GM19035 (cell line): ENCODE data around the gene CFAP46.
"Not testable (repeated sequence)": the region's sequence is repeated elsewhere in the genome, so short reads cannot be mapped to it uniquely, and the experiment has no call there.

Experiments
- ATAC-seq: cut with Tn5 transposase; IDR thresholded peaks from one replicate; pipeline ENCODE4 v1.9.1; 2021; ENCODE audit not compliant: unreplicated experiment

The CFAP46 gene

DNA sequence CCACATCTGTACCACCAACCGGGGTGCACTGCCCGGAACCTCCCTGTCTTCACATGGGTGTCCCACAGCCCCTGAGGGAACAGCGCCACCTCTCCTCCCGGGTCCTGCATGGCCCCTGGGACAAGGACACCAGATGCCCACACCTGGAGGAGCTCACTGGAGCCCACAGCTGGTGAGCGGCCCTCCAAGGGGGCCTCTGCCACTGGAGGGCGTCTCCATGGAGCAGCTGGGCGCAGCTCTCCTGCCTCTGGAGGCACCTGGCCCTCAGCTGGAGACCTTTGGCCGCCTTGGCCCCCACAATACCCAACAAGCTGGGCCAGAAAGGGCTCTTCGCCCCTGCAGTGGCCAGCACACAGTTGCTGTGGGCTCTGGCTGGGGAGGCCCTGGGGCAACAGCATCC, 149.2 kb downstream of the CFAP46 start:
- ATAC-seq: no peak

- ATAC-seq: no peak
Measured at GRCh38 chr10:132792796-132793195, 149.6 kb downstream of the CFAP46 start.

- not testable (repeated sequence) for ATAC-seq
Measured at GRCh38 chr10:132792099-132792498, 150.3 kb downstream of the CFAP46 start.

DNA sequence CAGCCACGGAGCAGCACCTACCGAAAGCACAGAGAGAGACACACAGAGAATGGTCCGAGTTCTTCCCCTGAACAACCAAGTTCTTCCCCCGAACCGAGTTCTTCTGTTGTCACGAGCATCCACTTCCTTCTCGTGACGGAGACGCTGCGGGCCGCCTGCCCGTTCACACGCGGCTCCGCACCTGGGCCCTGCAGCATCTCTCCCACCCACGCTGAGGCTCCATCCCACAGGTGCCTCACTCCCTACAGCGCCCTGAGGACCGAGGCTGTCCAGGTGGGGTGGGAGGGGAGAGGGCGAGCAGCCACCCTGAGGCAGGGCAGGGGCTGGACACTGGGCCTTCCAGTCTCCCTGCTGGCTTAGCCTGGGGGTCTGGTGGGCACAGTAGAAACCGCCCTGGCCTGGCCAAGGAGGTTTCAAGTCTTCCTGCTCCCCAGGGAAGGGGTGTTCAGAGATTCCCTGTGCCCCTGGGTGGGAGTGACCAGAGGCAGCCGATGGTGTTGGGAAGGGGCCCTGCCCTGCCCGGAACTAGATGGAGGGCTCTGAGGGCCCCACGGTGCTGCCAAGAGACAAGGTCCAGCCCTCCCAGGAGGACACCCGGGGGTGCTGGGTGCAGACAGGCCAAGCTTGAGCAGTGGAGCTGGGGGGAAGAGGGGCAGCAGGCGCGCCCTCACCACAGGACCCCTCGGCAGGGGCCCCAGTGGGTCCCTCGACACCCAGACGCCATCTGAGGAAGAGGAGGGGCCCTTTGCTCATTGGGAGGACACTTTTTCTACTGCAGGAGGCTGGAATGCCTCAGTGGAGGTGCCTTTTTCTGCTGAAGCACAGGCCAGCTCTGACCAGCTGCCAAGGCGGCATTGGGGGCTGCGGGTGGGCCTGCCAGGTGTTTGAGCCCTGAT, 151.2 kb downstream of the CFAP46 start:
- ATAC-seq: no peak

- no peak for ATAC-seq
Measured at GRCh38 chr10:132790470-132790869, 151.9 kb downstream of the CFAP46 start.

DNA sequence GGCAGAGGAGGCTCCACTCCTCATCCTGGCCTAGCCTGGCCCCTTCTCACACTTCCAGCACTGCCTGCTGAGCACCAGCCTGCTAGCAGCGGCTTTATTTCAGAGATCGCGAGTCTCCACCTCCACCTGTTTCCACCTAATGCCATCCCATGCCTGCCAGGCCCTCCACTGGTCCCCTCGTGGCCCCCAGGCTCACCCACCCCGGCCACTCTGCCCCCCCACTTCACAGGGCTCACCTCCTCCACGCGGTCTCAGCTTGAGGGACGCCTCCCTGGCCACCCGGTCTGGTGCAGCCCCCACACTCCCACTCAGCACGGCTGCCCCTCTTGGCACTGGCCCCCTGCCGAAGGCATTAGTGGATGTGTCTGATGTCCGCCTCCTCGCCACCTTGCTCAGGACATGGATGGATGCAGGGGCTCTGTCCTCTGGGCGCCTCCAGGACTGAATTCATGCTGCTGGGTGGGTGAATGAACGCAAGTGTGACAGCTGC, 152.7 kb downstream of the CFAP46 start:
- ATAC-seq: no peak

- ATAC-seq: no peak
Measured at GRCh38 chr10:132788831-132789219, 153.5 kb downstream of the CFAP46 start.

DNA sequence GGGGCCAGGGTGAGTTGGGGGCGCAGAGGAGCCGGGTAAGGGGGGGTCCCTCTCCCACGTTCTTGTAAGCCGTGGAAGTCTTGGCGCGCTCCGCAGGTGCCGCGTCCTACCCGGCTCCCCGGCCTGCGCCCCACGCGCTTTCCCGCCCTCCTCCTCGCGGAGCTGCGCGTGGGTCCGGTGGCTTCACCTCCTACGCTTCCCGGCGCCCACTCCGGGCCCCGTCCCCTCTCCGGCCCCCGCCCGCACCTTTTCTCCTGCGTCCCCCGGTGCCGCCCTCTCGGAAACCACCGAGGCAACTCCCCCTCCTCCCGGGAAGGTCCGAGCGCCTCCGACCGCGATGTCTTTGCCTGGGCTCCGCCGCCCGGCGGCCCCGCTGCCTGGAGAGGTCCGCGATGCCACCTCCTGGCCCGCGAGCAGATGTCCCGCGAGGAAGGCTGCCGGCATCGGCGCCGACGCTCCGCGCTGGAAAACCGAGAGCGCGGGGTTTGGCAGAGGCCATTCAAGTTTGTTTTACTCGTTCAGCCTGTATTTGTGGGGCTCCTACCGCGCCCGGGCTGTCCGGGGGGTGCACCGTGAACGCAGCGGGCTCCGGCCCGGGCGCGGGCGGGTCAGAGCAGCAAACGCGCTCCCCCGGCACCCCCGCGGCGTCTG, 154.1 kb downstream of the CFAP46 start:
- ATAC-seq: no peak

- no peak for ATAC-seq
Measured at GRCh38 chr10:132787495-132788179, 154.7 kb downstream of the CFAP46 start.

GRCh38 chr10:132786884-132787494, 155.4 kb downstream of the CFAP46 start:
- no peak for ATAC-seq

GRCh38 chr10:132786476-132786883, 155.9 kb downstream of the CFAP46 start:
- no peak for ATAC-seq

DNA sequence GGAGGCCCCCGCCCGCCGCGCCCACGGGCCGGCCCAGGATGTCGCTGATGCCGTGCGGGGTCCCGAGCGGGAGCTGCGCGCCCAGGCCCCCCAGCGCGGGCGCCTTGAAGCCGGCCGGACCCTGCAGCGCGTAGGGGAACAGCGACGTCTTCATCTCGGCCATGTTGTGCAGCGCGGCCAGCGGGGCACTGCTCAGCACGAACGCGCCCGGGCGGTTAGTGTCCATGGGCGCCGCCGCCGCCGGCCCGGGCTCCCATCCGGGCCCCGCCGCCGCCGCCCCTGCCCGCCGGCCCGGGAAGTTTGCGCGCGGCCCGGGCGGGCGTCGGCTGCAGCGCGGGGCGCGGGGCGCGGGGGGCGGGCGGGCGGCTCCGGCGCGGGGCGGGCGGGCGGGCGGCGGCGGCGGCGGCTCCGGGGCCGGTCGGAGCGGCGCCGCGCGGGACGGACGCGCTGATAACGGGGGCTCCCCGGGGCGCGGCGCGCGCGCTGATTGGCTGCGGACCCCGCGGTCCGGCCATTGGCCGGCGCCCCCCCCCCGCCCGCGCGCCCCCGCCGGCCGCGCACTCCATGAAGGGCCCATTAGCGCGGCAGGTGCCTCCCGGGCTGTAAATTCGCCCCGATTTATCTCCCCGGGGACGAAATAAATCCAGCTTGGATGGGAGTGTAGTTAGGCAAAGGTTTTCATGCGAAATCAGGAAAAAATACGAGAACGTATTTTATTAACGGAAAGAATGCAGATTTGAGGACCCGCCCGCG, 156.5 kb downstream of the CFAP46 start, which contains the start of gene NKX6-2:
Gene NKX6-2, minus strand, starts transcription at position 425 of the 753 bp plus-strand sequence. Its CDS starts 199 bp downstream, at position 226.
- ATAC-seq: no peak

DNA sequence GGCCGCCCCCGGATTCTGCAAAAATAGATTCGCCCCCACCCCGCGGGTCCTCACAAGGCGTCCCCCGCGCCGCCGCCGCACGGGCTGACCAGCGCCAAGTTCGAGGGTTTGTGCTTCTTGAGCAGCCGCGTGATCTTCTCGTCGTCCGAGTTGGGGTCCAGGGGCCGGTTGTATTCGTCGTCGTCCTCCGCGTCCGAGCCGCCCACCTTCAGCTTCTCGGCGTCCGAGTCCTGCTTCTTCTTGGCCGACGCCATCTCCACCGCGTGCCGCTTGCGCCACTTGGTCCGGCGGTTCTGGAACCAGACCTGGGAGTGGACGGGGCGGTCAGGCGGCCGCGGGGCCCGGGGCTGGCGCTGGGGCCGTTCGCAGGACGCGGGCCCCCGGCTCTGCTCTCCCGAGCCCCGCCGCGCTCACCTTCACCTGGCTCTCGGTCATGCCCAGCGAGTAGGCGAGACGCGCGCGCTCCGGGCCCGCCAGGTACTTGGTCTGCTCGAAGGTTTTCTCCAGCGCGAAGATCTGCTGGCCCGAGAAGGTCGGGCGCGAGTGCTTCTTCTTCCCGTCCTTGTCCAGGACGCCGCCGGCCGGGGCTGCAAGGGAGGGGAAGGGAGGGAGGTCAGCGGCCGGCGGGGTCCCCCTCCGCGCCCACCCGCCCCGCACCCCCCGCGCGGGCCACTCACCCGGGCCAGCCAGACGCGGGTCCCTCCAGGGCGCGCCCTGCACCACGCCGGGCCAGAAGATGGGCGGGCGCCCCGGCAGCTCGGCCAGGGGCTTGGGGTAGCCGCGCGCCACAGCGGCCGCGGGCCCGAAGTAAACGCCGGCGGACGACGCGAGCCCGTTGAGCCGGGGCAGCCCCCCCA, 157.3 kb downstream of the CFAP46 start:
- no peak for ATAC-seq

- ATAC-seq: no peak
Measured at GRCh38 chr10:132783940-132784865, 158.2 kb downstream of the CFAP46 start.

DNA sequence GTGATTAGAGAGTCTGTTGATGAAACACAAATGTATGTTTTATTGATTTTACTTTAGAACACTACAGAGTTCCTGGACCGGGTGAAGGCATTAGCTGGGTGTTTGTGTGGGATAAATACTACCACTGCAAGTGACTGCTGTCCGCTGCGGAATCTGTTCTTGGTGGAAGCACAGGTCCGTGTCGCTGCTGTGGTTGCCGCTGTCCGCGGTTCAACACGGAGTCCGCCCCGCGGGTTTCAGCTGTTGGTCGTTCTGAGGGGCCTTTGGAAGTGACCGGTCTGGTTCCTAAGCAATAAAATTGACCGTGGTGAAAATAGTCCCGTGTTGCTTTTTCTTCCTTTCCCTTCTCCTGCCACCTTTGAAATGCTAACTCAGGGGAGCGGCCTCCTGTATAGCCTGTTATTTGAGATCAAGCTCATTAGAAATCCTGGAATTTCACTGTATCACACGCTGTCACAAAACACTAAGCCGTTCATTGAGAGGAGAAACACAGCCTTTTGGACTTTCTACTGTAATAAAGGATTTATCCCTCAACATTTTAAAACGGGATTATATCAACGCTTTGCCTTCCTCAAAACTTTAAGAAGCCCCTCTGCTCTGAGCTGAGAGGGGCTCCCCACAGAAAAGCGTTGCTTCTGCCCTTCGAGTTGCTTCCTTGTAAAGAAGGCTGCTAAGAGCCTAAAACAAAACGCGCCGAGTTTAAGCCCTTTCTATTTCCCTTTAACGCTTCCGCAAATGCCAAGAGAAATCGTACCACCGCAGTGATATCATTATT, 159.0 kb downstream of the CFAP46 start:
- no peak for ATAC-seq

DNA sequence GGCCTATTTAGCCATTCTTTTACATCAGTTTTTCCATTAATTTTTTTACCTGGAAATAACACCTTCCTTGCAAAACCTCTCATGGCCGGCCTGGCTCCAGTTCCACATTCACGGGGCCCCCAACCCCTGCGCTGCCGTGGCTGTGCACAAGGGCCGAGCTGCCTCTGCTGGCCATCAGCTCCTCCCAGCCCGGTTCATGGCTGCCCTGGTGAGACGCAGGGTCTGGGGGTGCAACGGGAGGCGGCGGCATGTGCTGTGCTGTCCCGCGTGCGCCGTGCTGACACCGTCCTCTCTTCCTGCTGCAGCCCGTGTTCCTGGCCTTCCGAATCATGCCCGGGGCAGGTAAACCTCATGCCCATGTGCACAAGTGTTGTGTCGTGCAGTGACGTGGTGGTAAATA, 160.8 kb downstream of the CFAP46 start:
- no peak for ATAC-seq

- ATAC-seq: no peak
Measured at GRCh38 chr10:132780356-132780755, 162.0 kb downstream of the CFAP46 start.
